ENCODE data around the gene ACOT13.

ACOT13 gene

GRCh38 chr6:24743265-24743943 is 76.5 kb downstream of the ACOT13 start:
- TF ChIP-seq CTCF (IDR thresholded peaks at IDR 0.05) = no peak

GRCh38 chr6:24743944-24744335 is 77.1 kb downstream of the ACOT13 start:
- TF ChIP-seq CTCF (IDR thresholded peaks at IDR 0.05) = no peak

- no peak for TF ChIP-seq CTCF (IDR thresholded peaks at IDR 0.05)
Measured at GRCh38 chr6:24744911-24745310, 78.0 kb downstream of the ACOT13 start.

DNA sequence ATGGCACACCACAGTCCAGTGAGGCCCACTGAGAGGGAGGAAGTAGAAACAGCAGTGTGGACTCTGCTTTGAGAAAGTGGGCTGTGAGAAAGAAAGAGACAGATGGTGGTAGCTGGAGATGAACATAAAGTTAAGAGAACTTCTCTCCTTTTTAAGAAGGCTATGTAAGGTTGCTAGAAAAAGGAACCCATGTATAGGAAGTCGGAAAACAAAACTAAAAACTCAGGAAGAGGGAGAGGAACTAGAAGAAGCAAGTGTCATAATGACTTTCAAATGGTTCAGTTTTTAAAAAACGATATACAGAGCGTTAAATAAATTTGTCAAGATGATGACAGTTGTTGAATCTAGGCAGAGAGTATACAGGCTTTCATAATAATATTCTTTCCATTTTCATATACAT is 82.4 kb downstream of the ACOT13 start:
- no peak for TF ChIP-seq CTCF (IDR thresholded peaks at IDR 0.05)

DNA sequence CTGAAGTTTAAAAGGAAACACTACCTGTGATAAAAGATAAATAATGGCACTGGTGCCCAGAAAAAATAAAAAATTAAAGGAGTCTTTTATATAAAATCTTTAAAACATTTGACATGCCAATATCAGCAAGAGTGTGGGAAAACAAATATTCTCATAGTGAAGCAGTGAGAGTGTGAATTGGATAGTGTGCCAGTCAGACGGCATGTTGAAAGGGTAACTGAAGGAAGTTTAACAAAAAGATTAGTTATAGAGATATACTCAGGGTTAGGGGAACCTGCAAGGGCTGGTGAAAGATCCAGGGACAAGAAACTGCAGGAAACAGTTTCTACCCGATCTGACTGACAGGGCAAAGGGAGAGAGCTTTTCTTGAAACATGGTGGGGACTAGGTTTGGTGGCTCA is 85.6 kb downstream of the ACOT13 start:
- TF ChIP-seq CTCF (IDR thresholded peaks at IDR 0.05) = no peak

GRCh38 chr6:24752917-24753492 is 86.1 kb downstream of the ACOT13 start:
- TF ChIP-seq CTCF (IDR thresholded peaks at IDR 0.05) = no peak

DNA sequence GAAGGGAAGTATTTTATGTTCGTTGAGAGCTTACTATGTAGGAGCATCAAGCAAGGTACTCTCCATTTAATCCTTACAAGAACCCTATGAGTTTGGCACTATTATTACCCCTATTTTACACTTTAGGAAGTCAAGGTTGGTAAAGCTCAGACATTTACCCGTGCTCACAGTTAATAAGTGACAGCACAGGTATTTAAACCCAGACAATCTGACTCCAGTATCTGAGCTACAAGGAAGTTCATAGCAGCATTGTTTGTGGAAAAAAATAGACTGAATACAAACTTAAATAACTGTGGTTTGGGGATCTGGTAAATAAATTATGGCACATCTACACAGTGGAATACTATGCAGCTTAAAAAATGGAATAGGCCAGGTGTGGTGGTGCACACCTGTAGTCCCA is 86.7 kb downstream of the ACOT13 start:
- TF ChIP-seq CTCF (IDR thresholded peaks at IDR 0.05) = no peak

Measured in LNCAP (cell line).